ENCODE data around the gene BCL6.
A peak's percentile ranks its signal among the peaks of the same experiment; 100 is the strongest.

Gene BCL6

DNA sequence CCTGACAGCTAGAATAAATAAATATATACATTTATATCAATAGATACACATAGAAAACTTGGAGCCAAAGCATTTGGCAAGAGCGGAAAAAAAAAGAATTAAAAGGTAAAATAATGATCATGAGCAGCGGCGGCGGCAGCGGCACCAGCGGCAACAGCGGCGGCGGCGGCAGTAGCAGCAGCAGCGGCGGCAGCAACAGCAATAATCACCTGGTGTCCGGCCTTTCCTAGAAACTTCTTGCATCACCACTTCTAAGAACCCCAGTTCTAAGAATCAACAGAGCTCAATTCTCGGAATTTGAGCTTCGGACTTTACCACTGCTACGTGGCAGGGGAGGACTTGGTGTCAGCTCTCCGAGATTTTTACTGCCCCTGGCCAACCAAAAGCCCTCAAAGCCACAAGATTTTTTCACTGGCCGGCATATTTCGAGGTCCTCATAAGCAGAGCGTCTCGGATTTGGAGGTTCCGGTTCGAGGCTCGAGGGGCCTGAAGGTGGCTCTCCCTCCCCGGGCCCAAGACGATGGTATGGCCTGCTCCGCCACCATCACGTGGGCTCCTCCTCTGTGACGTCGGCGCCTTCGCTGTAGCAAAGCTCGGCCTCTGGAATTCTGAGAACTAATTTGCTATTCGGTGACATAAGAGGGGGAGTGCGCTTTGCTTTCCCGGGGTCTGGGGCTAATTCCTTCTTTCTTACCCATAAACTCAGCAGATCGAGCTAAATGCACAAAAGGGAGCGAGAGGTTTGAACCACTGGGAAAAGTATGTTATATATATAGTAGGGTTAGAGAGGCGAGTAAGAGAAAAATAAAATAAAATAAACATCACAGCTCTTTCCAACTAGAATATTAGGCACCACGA is at the start of gene BCL6:
TSS of gene BCL6 (minus strand) at position 268 of the 858 bp plus-strand sequence. CDS start 11,775 bp downstream, outside the sequence.
- DNase-seq (ENCODE audit: low read depth in 3 of 3) = peak; percentile 69 to 85 (median 77)

DNA sequence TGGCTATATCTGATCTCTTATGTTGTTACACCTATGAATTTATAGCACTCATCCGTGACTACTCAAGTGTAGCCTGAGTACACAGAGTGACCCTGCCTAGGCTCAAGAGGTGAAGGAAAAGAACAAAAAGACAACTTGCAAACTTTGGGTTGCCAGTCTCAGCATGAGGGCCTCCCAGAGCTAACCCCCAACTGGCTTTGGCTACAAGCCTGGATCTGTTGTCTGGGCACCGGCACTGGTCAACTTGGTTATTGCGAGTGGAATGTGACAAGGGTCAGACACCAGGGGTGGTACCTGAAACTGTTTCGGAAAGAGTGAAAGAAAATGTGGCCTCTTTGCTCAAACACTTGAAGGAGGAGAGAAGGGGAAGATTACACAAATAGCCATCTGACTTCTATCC is 49.5 kb upstream of the BCL6 start:
- no peak for DNase-seq (ENCODE audit: low read depth in 3 of 3)

DNA sequence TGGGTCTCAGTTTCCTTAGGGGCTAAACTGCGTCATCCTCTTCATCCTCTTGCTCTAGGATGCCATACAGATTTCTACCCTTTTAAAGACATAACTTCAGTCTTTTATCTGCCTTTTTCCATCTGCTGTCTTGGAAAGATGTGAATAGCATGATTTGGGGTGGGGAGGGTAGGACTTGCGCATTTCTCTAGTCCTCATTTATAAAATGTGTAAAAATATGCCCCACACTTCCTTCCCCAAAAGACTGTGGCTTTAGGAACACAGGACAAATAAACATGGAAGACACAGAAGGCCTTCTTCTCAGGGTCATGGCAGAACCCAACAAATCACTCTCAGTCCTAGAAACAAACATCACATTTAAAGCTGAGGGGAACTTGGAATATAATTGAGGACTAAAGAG is 48.4 kb upstream of the BCL6 start:
- no peak for DNase-seq (ENCODE audit: low read depth in 3 of 3)

DNA sequence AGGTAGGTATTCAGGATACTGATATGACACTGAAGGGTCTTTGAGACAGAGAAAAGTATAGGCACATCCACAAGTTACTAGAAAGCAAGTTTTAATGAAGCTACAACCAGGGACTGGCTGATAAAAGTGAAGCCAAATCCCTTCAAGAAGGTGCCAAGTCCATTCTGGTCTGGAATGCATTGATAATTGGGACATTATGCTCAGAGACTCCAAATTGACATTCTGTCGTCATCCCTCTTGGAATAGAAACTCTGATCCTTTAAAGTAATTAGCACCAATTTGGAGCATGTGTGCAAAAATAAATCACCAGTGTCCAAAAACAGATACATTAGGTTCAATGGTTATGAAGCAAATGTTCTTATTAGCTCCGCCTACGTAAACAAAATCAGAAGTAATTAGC is 47.3 kb upstream of the BCL6 start:
- DNase-seq (ENCODE audit: low read depth in 3 of 3) = no peak

DNA sequence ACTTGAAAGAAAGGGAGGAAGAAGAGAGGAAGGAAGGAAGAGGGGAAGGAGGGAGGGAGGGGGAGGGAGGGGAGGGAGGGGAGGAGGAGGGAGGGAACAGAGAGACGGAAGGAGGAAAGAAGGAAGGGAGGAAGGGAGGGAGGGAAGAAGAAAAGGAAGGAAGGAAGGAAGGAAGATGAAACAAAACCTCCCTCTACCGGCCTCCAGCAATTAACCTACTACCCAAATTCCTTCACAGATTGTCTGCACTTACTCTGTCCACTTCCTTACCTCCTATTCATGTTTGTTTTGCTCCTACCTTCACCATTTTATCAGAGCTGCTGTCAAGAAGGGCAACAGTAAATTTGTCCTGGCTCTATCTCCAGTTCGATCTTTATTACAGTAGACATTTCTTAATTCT is 44.6 kb upstream of the BCL6 start:
- DNase-seq (ENCODE audit: low read depth in 3 of 3) = no peak

DNA sequence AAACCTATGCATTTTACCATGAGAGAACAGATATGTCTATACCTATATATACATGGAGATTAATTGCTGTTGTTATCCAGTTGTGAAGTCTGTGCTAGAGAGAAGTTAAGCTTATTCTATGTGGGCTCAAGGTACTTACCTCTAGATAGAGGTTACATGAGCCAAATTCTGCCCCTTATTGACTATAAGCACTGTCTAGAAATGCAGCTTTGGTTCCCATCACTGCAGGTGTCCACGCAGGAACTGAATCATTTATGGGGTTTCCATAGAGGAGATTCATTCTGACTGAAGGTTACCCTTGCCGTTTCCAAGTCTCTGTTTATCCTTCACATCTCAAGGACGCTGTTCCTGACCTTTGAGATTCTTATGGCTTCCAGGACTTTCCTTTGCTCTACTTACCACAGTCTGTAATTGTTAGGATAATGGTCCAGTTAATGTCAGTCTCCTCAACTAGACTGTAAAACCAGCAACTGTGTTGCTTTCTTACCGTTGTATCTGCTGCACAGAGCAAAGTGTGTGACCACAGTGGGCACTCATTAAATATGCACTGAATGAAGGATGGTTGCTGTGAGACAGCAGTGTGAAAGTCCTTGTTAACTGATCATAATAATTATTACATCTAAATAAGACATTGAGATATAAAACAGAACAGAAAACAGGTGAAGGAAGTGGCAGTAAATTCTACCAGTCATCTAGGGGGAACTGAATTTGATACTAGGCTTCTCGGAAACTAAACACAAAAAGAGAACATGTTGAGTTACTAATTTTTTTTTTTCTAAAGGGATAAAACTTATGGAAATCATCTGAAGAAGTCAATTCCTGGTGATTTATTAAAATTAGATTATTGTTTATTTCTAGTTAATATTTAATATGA is 44.0 kb upstream of the BCL6 start:
- no peak for DNase-seq (ENCODE audit: low read depth in 3 of 3)

DNA sequence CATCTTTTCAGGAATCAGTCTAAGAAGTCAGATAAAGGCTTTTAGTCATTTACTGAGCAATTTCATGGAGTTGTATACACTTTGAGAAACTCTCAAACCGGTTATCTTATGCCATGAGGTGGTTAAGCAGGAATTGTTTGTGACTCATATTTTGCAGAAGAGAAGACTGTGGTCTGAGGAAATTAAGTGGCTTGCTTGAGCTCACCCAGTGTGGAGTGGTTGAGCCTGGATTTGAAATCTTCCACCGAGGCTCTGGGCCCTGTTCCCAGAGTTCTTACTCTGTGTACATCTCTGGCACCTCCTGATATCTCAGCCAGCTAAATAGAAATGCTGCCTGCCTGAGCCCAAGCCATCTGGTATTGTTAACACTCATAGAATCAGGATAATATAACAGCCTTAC is 37.8 kb upstream of the BCL6 start:
- DNase-seq (ENCODE audit: low read depth in 3 of 3) = no peak

DNA sequence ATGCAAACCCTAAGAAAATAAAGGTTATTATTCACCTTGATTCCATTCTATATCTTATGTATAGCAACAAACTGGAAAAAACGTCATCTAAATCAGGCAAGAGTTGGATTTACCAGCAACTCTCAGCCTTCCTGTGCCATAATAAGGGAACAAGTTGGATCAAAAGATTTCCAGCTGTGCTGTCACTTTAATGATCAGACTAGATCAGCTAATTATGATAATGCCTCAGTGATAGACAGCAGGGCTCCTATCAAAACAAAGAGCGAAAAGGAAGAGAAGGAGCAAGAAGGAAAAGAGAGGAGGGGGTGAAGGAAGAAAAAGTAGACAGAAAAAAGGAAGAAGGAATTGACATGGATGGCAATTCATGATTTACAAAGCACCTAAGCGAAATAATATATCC is 36.7 kb upstream of the BCL6 start:
- DNase-seq (ENCODE audit: low read depth in 3 of 3) = no peak

DNA sequence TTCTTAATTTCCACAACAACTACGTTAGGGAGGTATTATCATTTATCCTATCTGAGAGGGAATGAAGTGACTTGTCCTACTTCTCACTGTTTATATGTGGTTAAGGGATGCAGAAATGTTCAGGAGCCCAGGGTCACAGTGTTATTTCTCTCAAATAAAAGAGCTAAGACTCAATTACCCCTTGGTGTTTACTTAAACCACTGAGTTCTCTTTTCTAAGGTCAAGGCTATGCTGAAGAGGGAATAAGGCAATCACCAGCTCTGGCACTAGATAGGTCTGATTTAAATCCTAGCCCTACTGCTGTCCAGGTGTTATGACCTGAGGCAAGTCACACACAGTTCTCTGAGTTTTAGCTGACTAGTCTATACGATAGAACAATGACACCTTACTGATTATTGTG is 35.7 kb upstream of the BCL6 start:
- no peak for DNase-seq (ENCODE audit: low read depth in 3 of 3)

DNA sequence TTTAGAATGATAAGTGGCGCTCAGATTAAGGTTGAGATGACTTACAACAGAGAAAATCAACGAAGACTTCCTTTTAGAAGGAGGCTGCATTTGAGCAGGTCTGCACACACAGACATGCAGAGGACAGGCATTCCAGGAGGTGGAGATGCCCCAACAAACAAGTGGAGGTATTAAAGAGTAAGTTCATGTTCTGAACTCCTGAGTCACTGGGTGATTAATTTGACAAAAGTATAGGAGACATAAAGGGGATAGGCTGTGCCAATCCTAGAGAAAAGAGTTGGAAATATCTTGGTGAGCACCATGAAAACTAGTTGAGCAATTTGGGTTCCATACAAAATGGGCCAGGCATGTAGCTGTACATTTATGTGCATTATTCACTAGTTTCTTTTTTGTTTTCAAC is 33.5 kb upstream of the BCL6 start:
- DNase-seq (ENCODE audit: low read depth in 3 of 3) = no peak

DNA sequence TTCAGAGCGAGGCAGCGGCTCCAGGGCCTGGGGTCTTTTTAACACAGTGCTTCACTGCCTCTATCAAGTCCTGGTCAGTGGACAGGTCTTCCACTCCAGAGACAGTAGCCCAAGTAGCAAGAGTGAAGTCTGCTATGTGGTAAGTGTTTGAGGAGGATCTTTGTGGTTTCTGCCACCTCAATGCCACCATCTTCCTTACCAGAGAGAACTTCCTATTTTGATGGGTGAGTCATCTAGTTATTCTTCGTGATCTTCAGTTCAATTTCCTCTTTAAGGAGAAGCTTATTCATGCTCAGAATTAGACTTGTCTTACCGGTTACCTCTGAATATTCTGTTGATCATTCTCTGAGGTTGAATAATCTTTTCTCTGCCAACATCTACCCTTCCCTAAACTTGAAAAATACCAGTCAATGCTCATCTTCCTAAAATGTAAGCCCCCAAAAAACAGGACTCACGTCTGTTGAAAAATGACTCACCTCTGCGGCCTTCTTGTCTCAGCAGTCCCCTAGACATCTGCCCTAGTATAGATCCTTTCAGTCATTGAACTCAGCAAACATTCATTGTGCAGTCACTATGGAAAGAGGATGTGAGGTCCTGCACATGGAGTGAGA is 32.2 kb upstream of the BCL6 start:
- DNase-seq (ENCODE audit: low read depth in 3 of 3) = peak in 1 of 3 experiments; percentile 22

DNA sequence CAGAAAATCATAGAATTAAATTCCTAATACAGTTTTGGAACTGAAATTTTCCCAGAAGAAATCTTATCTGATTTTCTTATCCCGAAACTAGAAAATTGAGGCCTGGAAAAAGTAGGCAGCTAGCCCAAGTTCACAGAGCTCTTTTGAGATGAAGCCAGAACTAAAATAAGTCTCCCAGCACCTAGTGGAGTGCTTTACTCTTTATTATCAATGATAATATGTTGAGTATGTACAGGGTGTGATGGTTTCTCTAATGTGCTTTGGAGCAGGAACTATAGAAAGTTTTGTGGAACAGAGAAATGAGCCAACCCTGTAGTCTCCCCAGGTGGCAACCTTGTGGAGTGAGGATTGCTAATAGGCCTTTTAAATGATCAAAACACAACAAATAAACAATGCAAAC is 30.3 kb upstream of the BCL6 start:
- no peak for DNase-seq (ENCODE audit: low read depth in 3 of 3)

DNA sequence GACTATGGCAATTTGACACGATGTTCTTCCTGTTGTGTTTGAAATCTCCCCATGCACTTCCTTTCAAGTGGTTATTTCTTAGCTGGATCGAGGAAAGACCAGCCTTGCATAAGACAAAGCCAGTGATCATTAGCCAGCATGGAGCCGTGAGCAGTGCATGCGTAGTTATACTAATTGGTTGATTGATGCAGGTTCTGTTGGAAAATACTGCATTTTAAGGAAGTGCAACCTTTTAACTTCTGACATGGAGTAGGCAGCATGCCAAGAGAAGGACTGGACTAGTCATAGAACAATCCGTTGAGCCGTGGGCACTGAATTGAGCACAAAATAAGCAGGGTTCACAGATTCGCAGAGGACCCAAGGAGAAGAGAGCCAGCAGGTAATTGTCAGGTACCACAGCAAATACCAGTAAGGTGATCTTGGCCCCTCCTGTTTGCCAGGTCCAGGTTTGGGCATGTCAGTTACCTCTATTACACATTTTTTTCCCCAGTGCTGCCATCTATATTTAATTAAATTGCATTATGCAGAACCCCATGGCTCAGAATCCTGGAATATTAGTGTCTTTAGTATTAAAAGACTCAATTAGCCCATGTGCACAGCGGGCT is 29.0 kb upstream of the BCL6 start:
- DNase-seq (ENCODE audit: low read depth in 3 of 3) = no peak

DNA sequence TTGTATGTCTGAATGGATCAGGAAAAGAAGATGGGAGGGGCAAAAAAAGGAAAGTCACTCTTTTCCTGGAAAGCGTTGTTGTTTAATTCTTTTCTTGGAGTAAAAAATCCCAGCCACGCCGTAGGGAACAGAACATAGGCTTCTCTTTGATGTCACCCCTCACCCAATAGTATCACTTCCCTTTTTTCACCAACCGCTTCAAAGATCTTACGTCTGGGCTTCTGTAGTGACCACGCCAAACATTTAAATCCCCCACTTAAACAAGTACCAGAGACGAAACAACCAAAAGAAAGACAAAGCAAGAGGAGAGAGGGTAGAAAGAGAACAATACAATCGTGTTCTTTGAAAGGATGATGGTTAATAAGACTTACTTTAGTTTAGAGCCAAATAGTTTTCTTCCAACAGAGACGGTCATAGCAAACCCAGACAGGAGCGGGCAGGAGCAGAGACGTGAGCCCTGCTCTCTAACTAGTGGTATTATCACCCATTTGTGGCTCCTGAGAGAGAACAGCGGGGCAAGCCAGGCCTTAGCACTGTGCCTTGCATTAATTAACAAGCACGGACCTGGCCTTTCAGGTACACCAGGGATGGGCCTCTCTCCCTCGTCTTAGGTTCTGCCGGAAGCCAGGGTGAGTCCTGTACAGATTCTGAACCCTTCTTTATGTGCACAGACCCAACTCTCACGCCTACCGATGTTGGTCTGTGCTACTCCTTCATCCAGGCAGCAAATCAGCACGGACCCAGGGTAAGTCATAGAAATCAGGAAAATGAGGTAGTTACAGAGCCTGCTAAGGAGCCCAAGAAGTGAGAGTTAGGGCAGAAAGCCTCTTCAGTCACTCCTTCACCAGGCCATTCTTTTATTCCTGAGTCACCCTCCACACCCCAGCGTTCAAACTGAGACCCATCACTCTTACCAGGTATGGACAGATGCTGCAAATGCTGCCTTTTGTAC is 28.2 kb upstream of the BCL6 start:
- no peak for DNase-seq (ENCODE audit: low read depth in 3 of 3)

DNA sequence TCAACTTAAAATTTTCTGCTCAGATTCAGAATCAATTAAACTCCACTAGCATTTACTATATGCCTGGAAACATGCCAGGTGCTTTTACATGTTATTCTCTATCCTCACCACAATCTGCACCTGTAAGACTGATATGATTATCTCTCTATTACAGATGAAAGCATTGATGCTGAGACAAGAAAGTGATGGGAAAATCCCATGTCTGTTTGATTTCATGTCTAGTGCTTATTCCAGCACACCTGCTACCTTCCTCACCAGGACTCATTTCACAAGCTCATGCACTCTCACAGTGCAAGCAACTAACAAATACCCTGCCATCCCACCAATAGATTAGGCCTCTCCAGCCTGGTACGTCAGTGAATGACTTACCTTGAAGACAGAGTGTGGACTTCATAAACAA is 25.0 kb upstream of the BCL6 start:
- peak in 2 of 3 experiments; percentile 11 to 16 for DNase-seq (ENCODE audit: low read depth in 3 of 3)

DNA sequence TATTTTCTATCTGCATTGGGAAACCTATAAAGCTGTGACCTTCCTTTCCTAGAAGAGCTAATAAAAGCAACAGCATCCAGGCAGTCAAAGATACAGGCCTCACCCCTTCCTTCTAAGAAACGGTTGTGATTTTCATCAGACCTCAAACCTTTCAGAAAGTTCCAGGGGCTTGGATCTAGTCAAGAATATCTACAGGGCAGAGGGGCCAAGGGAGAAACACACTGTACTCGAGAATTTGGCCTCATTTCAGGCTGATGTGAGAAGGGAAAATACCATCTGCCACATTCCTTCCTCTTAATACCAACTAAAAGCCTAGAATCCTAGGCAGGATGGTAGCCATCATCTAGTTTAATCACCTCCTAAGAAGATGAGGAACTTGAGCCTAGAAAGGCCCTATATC is 24.5 kb upstream of the BCL6 start:
- DNase-seq (ENCODE audit: low read depth in 3 of 3) = no peak

DNA sequence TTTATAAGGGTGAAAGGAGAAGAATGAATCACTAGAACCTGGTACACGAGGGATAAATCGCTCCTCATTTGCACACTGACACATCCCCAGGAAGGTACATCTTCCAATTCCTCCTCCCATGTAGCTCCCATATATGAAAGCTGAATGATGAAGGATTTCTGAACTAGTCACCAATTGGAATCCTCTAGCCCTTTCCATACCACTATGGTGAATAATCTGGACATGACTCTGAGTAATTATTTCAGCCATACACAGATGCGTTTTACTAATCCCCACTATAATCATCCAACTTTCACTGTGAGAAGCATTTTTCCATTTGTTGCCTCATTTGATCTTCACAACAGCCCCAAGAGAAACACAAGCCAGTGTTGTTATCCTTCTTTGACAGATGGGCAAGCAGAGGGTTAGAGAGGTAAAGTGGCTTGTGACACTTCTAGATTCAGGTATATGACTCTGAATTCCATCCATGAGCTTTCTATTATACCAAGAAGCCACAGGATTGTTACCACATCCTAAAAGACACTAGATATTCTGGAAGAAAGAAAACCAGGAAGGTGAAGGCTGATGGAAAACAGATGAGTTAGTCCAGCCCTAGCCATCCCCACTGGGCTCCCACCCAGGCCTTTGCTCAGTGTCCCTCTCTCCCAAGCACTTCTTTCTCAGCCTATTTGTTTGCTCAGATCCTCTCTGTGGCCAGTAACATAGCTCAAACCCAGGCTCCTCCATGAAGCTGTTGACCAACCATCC is 22.2 kb upstream of the BCL6 start:
- DNase-seq (ENCODE audit: low read depth in 3 of 3) = no peak

DNA sequence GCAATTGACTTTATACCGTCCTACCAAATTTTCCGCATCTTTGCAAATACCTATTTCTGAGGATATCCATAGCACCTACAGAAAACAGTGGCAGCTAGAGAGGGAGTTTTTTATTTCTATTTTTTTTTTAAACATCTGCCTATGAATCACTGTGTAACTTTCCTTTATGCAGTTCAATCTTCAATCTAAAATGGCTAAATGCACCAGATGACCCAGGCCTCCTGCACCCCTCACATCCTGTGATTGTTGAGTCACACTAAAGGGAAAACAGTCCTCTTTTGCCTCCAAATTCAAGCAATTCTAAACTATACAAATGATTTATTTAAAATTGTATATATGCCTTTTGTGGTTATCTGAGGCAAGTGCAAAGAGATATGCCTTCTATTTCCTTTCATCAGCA is 20.1 kb upstream of the BCL6 start:
- no peak for DNase-seq (ENCODE audit: low read depth in 3 of 3)

DNA sequence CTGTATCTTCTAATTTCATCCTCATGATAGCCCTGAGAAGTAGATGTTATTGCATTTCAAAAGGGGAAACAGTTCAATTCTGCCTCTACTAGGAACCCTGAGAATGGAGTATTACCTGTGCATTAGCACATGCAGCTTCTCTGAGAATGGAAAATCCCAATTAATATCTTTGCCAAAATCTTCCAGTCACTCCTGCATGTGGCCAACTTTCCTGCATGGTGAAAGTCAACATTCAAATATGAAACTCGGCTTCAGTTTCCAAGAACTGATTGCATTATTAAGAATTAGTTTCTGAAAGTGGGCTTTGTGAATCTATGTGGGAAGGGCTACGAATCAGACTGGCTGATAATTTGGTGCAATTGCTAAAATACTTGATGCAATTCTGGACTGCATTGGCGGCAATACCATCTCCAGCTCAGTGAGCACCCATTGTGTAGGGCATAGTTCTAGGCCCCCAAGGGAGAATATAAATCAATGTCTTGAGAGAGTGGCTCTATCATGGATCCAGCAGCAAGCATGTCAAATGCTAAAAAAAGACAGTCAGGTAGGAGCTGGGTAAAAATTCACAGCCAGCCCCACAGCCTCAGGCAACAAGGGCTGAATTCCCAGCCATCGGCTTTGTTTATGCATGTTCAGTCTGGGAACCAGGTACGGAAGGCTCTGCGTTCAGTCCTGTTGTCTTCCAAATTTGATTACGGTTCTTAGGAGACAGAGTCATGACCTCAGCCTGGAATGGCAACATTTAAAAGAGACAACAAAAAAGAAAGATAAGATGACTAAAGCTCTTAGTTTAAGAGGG is 18.8 kb upstream of the BCL6 start:
- DNase-seq (ENCODE audit: low read depth in 3 of 3) = no peak

Measured in stimulated activated CD4-positive, alpha-beta T cell treated with anti-CD3 and anti-CD28 coated beads, TNF-alpha, amount 100 ng/mL, for 24 hours (primary cell).